ENCODE data around the gene MCF2L2.

DNA sequence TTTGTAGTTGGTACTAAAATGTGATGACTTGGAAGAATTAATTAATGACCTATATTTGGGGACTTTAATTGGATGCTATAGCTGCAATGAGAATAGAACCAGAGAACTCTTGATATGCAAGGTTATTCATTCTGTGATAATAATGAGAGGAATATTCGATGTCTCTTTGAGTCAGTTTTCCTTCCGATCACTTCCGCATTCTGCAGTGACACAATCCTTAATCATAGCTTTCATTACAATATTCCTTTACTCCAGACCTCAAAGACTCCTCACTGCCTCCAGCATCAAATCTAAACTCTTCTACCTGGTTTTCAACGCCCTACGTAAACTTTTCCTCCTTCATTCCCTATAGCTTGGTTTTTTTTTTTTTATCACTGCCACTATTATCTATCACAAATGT lies 153.8 kb downstream of the MCF2L2 start:
- TF ChIP-seq EZH2 (IDR thresholded peaks at IDR 0.05) (no peak), POLR2AphosphoS5 (IDR thresholded peaks at IDR 0.05; ENCODE audit: borderline replicate concordance, low read depth, low read length) (no peak)

Data from SK-N-MC (cell line).